Renal cortex interstitium (tissue), 11 donors: ENCODE results near the gene DISP3. TPM values are rescaled to one million over a fixed set of nuclear protein-coding genes. Genes with fewer than 3 reads are reported as not detected.
"Not testable (repeated sequence)": the region's sequence is repeated elsewhere in the genome, so short reads cannot be mapped to it uniquely, and the experiment has no call there.

ENCODE experiments used
- DNase-seq, 11 donors: peaks; one replicate each; pipeline ENCODE4 v3.0.0-alpha.2; 2013; ENCODE audit warnings: low read depth in 9 of 11, low spot score in 4 of 11; ENCODE audit errors: extremely low read depth in 1 of 11
- polyA plus RNA-seq, 3 donors: library from polyadenylated mRNA; unstranded; fragments of 120-200 nt; gene quantifications; one replicate each; pipeline ENCODE4 v1.2.1, GENCODE V29; 2013; ENCODE audit not compliant: insufficient read length in 3 of 3

DISP3 gene
- polyA plus RNA-seq, 3 donors = 0.72 to 2.1 (median 1.8) TPM

GRCh38 chr1:11560061-11560460, 81.1 kb downstream of the DISP3 start:
- DNase-seq = no peak

DNA sequence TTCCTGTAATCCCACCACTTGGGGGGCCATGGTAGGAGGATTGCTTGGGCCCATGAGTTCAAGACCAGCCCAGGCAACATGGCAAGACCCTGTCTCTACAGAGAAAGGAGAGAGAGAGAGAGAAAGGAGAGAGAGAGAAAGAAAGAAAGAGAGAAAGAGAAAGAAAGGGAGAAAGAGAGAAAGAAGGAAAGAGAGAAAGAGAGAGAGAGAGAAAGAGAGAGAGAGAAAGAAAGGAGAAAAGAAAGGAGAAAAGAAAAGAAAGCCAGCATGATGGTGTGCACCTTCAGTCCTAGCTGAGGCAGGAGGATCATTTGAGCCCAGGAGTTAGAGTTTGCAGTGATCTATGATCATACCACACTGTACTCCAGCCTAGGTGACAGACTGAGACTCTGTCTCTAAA, 82.8 kb downstream of the DISP3 start:
- no peak for DNase-seq

DNA sequence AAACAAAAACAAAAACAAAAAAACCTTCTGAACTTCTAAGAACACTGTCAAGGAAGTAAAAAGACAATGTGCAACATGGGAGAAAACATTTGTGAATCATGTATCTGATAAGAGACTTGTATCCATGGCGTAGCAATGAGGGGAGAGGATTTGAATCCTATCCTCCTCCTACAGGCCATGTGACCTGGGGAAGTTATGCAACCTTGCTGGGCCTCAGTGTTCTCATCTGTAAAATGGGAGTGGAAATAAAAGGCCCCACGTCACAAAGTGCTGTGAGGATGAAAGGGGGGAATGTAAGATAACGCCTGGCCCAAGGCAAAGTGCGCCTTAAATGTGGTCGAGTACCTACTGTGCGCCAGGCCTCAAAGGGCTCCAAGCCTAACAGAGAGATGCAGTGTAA, 83.7 kb downstream of the DISP3 start:
- DNase-seq = no peak

DNA sequence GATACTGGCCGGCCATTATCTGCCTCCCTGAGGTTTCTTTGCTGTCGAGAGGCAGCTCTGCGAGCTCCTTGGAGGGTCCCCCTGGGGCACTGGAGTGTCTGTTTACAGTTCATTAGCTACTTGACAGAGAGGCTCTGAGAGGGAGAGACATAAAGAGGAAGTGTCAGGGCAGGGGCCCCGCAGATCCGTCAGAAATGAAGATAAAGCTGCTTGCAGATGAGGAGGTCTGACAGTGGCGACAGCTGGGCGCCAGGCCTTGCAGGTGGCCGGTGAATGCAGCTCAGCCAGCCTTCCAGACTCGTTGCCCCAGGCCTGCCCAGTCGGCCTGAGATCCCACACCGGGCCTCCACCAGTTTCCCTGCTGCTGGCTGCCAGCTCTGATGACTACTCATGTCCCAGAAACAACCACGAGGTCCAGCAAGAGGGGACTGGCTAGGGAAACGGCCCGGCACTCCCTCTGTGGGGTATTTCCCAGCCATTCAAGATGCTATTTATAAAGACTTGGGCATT, 84.7 kb downstream of the DISP3 start:
- peak in 6 of 11 donors; percentile 5 to 44 (median 10) for DNase-seq

- no peak for DNase-seq
Measured at GRCh38 chr1:11564237-11564636, 85.3 kb downstream of the DISP3 start.

DNA sequence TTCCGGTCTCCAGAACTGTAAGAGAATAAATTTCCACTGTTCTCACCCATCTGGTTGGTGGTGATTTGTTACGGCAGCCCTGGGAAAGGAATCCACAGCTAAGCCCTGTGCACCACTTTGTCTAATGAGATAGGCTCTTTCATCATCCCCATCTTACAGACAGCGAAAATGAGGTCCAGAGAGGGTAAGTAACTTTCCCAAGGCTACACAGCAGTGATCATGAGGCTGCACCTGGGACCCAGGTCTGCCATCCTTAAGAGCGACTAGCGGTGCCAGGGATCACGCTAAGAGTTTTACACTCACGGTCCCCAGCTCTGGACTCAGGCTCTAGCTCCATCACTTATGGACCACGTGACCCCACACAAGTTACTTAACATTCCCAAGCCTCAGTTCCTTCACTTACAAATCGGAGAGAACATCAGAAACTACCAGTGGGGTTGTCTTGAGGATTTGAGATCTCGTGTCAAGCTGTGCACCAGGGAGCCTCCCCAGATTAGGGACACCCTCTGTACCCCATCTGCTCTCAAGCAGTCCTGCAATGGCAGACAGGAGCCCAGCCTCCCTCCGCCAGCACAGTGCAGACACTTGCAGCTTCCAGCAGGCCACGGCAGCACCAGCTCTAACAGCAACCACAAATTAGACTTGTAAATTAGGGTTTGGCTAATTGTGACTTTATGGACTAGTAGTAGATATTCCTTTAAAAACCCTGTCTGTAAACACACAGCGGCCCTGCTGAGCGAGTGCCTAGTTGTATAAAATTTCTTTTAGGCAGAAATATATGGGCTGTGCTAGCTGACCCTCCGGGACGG, 87.3 kb downstream of the DISP3 start:
- no peak for DNase-seq

- DNase-seq = no peak
Measured at GRCh38 chr1:11567244-11568065, 88.5 kb downstream of the DISP3 start.

GRCh38 chr1:11568687-11569086, 89.7 kb downstream of the DISP3 start:
- DNase-seq = no peak

DNA sequence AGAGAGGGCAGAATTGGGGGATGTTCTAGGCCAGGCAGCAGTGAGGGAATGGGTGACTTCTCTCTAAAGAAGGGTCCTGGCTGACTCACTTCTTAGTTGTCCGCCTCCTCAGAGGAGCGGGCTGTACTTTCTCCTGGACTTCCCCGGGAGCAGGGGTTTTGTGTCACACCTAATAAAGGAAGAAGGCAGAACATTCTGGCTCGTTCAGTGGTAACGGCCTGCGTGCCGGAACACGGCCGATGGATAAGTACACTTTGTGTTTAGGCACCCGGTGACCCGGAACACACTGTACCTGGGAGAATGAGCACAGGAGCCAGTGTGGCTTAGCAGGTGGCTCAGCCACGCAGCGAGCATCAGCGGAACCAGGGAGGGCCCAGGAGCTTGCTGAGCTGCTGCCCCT, 90.6 kb downstream of the DISP3 start:
- DNase-seq = no peak

DNA sequence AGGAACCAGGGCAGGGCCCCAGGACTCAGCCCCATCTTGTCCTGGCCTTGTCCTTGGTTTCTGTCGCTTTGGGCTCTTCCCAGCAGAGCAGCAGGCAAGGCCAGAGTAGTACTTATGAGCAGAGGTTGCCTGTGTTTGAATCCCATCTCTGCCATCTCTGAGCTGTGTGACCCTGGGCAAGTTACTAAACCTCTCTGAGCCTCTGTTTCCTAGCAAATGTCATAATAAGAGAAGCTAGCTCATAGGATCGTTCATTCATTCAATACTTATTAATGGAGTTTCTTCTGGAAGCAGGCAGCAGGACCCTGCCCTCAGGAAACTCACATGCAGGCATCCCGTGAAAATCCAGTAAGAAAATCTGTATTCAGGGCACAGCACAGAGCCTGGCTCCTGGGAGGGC, 91.0 kb downstream of the DISP3 start:
- no peak for DNase-seq

DNA sequence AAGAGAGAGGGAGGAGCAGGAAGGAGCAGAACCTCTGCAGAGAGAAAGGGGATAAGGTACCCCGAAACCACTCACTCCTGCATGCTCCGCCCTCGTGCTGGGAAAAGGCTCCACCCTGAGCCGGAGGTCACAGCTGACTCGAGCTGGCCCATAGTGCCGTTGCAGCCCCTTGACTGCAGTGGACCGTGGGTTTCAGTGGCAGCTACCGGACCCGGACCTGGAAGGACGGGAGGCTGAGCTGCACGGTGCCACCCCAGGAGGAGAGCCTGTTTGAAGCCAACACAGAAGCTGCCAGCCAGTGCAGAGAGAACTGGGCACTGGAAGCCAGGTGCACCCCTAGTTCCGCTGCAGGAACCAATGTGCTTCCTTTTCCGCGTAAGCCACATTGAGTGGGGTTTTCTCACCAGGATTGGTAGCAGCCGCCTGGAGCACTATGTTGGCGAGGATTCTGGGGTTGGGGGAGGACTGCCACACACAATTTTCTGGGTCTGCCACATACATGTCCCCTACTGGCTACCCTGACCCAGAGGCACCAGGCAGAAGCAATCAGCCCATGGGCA, 91.9 kb downstream of the DISP3 start:
- DNase-seq = no peak

DNA sequence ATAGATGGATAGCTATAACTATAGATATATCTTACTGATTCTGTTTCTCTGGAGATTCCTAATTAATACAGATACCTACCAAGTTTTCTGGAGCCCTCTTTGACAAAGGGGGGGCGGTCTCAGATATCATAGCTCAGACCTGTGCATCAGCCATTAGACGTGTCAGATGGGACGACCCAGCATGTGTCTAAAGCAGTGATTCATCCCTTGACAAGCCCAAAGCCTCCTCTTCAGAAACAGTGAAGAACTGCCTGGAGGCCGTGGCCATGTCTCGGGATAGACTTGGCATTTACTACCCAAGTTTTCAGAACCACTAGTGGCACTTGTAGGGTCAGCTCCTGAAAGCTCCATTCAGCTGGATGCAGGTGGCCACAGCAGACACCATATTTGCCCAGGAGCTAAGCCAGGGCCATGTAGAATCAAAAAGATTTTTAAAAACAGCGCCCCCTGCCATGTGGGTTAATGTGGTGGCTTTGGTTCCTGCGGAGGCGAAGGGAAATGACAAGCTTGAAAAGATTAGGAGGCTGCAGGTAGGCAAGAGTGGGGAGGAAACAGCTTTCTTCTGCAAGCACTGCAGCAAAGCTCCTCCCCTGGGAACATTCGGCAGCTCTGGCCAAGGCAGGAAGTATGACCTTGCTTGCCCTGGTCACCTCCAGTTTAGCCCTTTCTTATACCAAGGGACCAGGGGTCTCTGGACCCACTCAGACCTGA, 93.1 kb downstream of the DISP3 start:
- DNase-seq = no peak

- no peak for DNase-seq
Measured at GRCh38 chr1:11573116-11573692, 94.2 kb downstream of the DISP3 start.

GRCh38 chr1:11575553-11575952, 96.6 kb downstream of the DISP3 start:
- no peak for DNase-seq

- DNase-seq = no peak
Measured at GRCh38 chr1:11576109-11576875, 97.3 kb downstream of the DISP3 start.

DNA sequence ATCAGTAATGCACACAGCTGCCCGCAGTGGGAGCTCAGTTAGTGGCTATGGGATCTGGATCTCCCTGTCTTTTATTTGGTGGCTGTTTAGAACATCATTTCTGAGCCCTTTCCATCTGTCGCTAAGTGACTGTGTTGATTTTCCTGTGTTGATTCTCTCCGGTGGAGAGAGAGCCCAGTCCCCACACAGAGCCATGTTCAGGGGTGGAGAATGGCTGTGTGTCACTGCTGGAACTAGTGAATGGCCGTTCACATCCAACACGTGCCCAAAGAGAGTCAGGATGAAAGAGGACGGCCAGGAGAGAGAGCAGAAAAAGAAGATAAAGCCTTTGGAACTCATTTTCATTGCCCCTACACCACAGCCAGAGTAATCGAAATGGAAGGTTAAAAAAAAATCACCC, 99.0 kb downstream of the DISP3 start:
- no peak for DNase-seq

GRCh38 chr1:11579506-11579905, 100.6 kb downstream of the DISP3 start:
- DNase-seq = no peak

DNA sequence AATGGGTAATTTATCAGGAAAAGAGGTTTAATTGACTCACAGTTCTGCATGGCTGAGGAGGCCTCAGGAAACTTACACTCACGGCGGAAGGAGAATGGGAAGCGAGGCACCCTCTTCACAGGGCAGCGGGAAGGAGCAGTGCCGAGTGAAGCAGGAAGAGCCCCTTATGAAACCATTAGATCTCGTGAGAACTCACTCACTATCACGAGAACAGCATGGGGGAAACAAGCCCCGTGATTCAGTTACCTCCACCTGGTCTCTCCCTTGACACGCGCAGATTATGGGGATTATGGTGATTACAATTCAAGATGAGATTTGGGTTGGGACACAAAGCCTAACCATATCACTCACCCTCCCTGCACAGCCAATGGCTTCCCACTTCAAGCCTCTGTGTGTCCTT, 101.1 kb downstream of the DISP3 start:
- not testable (repeated sequence) for DNase-seq
